GM12891 (cell line): Measurements from ENCODE around the gene BOD1L1.
A peak's percentile ranks its signal among the peaks of the same experiment; 100 is the strongest.
"Not testable (repeated sequence)": the region's sequence is repeated elsewhere in the genome, so short reads cannot be mapped to it uniquely, and the experiment has no call there.

ENCODE experiments used
- DNase-seq: peaks from one replicate; pipeline ENCODE4 v3.0.0; 2011; ENCODE audit warnings: low spot score; ENCODE audit not compliant: insufficient read length
- FAIRE-seq: peaks from 2 replicates; lab custom pipeline; 2011; peaks lifted over from hg19 to GRCh38; lab: Jason Lieb, UNC
- PAX5 ChIP-seq: IDR thresholded peaks from 2 replicates; pipeline ENCODE4 v1.6.1; 2011; ENCODE audit warnings: low read length, moderate library complexity, mild to moderate bottlenecking; ENCODE audit not compliant: insufficient read depth, severe bottlenecking
- POLR2A ChIP-seq: IDR thresholded peaks from 2 replicates; pipeline ENCODE4 v1.6.1; 2011; ENCODE audit warnings: low read depth, low read length, control low read depth
- POLR2AphosphoS5 ChIP-seq: IDR thresholded peaks from 2 replicates; pipeline ENCODE4 v1.6.1; 2011; ENCODE audit warnings: low read depth, low read length, control low read depth
- POU2F2 ChIP-seq: IDR thresholded peaks from 2 replicates; pipeline ENCODE4 v1.6.1; 2011; ENCODE audit warnings: low read depth, mild to moderate bottlenecking, control low read depth, low read length, moderate library complexity
- SPI1 ChIP-seq: IDR thresholded peaks from 2 replicates; pipeline ENCODE4 v1.6.1; 2011; ENCODE audit warnings: low read depth, low read length, control low read depth
- TAF1 ChIP-seq: IDR thresholded peaks from 2 replicates; pipeline ENCODE4 v1.6.1; 2011; ENCODE audit warnings: low read depth, low read length, control low read depth

The BOD1L1 gene

GRCh38 chr4:13570916-13571315, 56.6 kb downstream of the BOD1L1 start:
- TF ChIP-seq POLR2A (no peak), POU2F2 (no peak), POLR2AphosphoS5 (no peak), TAF1 (no peak), PAX5 (no peak), SPI1 (no peak)
- no peak for FAIRE-seq
- DNase-seq: no peak

- TF ChIP-seq POLR2A: peak; percentile 46; the same call in 1 of the 2 replicates
- TF ChIP-seq TAF1: no peak
- no peak for FAIRE-seq
- no peak for DNase-seq
Measured at GRCh38 chr4:13567125-13567524, 60.4 kb downstream of the BOD1L1 start.

DNA sequence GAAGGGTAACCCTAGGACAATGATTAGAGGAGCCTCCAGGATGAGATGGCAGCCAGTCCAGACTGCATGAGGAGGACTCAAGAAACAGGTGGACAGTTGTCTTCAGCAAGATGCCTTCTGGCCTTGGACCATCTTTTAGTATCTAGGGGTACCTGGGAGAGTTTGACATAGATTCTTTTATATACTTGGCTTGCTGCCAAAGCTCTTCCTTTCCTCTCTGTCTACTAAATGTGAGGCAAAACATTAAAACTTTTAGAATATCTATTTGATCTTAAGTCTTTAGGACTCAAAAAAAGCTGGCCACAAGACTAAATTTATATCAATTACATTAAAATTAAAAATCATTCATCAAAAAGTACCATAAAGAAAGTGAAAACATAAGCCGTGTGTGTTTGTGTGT, 64.6 kb downstream of the BOD1L1 start:
- DNase-seq: no peak
- TF ChIP-seq POU2F2: no peak
- no peak for FAIRE-seq

- FAIRE-seq (no peak), DNase-seq (no peak)
- TF ChIP-seq POLR2A: no peak
- no peak for TF ChIP-seq PAX5
- no peak for TF ChIP-seq SPI1
- TF ChIP-seq POLR2AphosphoS5: no peak
- no peak for TF ChIP-seq POU2F2
- no peak for TF ChIP-seq TAF1
Measured at GRCh38 chr4:13561673-13562072, 65.9 kb downstream of the BOD1L1 start.

GRCh38 chr4:13560111-13560510, 67.4 kb downstream of the BOD1L1 start:
- FAIRE-seq, DNase-seq: not testable (repeated sequence)

DNA sequence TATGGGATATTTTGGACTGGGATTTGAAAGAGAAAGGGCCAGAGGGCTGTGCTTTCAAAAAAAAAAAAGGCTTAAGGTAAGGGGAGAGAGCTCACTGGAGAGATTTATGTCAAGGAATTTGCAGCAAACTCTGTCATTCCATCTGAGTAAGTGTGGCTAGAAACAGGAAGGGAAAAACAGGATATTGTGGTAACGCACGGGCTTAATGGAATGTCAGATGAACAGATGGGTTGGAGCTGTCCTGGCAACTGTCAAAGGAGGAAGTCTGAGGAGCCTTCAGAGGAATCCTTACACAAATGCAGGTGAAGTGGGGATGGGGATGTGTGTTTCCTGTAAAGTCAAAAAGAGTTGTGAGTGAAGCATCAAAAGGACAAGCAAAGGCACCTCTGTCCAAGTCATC, 68.1 kb downstream of the BOD1L1 start:
- DNase-seq (no peak), FAIRE-seq (no peak)
- TF ChIP-seq TAF1 (no peak), POLR2A (no peak), POLR2AphosphoS5 (no peak), POU2F2 (no peak), SPI1 (no peak), PAX5 (no peak)

GRCh38 chr4:13558881-13559280, 68.6 kb downstream of the BOD1L1 start:
- TF ChIP-seq TAF1 (no peak), POLR2AphosphoS5 (no peak), SPI1 (no peak), POU2F2 (no peak), POLR2A (no peak), PAX5 (no peak)
- FAIRE-seq (no peak), DNase-seq (no peak)

DNA sequence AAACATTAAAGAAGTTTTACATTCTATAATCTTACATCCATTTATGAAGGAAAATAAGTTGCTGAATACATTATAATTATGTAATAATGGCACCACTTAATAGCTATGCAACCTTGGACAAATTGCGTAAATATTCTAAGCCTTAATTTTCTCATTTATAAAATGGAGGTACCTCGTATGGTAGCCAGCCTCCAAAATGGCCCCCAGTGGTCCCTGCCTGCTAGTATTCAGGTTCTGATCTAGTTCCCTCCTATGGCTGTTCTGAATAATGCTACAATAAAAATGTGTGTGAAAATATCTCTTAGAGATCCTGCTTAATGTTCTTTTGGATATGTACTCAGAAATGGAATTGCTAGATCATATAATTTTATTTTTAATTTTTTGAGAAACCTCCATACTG, 72.2 kb downstream of the BOD1L1 start:
- no peak for TF ChIP-seq POU2F2
- TF ChIP-seq POLR2A: no peak
- TF ChIP-seq POLR2AphosphoS5: no peak
- TF ChIP-seq SPI1: no peak
- DNase-seq (no peak), FAIRE-seq (no peak)

DNA sequence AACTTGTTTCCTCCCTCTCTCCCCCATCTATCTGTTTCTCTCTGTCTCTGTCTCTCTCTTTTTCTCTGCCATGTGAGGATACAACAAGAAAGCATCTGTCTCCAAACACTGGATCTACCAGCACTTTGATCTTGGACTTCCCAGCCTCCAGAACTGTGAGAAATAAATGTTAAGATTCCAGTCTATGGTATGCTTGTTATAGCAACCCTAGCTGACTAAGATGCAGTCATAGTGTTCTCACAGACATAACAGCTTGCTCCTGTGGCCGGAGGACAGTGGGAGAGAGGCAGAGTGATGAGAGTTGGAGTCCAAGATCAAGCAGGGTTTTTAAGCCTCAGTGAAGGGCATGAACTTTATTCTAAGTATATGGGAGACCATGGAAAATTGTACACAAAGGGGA, 74.4 kb downstream of the BOD1L1 start:
- no peak for DNase-seq
- FAIRE-seq: no peak
- TF ChIP-seq POLR2A (no peak), POU2F2 (no peak), PAX5 (no peak), POLR2AphosphoS5 (no peak), SPI1 (no peak), TAF1 (no peak)

DNA sequence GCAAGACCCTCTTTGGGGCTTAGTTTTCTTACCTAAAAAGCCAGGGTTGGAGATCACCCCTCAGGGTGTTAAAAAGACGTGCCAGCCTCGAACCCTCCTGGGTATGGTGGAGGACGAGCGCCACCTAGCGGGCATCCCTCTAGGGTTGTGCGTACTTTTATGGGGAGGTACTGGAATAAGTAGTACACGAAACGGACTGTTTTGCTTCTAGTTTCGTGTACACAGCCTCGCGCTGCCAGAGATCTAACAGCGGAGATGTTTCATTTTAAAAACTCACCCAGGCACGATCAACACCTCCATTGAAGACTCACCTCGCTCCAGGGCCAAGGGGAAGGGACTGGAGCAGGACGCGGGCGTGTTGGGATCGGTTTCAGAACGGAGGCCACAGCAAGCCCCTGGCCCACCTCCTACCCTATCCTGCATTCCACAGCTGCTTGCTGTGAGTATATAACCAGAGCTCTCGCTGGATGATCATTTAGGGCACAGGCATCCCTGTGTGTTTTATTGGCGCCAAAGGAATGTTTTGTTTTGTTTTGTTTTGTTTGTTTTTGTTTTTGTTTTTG, 78.5 kb downstream of the BOD1L1 start:
- DNase-seq (peak; percentile 70), FAIRE-seq (peak; percentile 95)
- TF ChIP-seq POU2F2 (no peak), SPI1 (no peak), POLR2A (no peak), TAF1 (no peak), POLR2AphosphoS5 (no peak), PAX5 (no peak)
